Measurements from ENCODE around the gene GPR3.
A peak's percentile ranks its signal among the peaks of the same experiment; 100 is the strongest.

The GPR3 gene

GRCh38 chr1:27359822-27360158 lies 32.6 kb upstream of the GPR3 start:
- TF ChIP-seq, protein P1, sequence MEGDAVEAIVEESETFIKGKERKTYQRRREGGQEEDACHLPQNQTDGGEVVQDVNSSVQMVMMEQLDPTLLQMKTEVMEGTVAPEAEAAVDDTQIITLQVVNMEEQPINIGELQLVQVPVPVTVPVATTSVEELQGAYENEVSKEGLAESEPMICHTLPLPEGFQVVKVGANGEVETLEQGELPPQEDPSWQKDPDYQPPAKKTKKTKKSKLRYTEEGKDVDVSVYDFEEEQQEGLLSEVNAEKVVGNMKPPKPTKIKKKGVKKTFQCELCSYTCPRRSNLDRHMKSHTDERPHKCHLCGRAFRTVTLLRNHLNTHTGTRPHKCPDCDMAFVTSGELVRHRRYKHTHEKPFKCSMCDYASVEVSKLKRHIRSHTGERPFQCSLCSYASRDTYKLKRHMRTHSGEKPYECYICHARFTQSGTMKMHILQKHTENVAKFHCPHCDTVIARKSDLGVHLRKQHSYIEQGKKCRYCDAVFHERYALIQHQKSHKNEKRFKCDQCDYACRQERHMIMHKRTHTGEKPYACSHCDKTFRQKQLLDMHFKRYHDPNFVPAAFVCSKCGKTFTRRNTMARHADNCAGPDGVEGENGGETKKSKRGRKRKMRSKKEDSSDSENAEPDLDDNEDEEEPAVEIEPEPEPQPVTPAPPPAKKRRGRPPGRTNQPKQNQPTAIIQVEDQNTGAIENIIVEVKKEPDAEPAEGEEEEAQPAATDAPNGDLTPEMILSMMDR (IDR thresholded peaks at IDR 0.05; ENCODE audit: low read depth, low read length) = no peak
- no peak for DNase-seq (ENCODE audit: low read depth in 2 of 2)
- H3K4me3 ChIP-seq (replicated peaks in 1 of 2; ENCODE audit: low read depth in 2 of 2, low read length in 2 of 2) = no peak overlapping the region

GRCh38 chr1:27360159-27361043 lies 32.0 kb upstream of the GPR3 start:
- TF ChIP-seq, protein P1 (IDR thresholded peaks at IDR 0.05; ENCODE audit: low read depth, low read length) = no peak
- DNase-seq (ENCODE audit: low read depth in 2 of 2) = no peak
- H3K4me3 ChIP-seq (replicated peaks in 1 of 2; ENCODE audit: low read depth in 2 of 2, low read length in 2 of 2) = no peak overlapping the region

DNA sequence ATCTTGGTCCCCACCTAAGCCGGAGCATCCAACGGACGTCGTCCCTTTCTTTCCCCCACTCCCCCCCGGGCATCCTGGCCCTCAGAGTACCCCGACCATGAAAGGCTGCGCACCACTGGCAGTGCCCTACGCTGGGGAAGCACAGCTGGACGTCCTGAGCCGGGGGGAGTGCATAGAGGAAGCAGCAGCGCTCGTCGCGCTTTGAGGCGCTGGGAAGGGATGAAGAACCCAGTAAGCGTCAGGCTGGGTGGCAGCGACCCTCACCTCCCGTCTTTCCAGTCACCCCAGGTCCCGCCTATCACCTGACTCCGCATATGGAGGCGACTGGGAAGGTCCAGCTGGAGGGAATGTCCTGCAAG lies 31.4 kb upstream of the GPR3 start:
- TF ChIP-seq, protein P1 (IDR thresholded peaks at IDR 0.05; ENCODE audit: low read depth, low read length) = no peak
- no peak overlapping the region for H3K4me3 ChIP-seq (replicated peaks in 1 of 2; ENCODE audit: low read depth in 2 of 2, low read length in 2 of 2)

DNA sequence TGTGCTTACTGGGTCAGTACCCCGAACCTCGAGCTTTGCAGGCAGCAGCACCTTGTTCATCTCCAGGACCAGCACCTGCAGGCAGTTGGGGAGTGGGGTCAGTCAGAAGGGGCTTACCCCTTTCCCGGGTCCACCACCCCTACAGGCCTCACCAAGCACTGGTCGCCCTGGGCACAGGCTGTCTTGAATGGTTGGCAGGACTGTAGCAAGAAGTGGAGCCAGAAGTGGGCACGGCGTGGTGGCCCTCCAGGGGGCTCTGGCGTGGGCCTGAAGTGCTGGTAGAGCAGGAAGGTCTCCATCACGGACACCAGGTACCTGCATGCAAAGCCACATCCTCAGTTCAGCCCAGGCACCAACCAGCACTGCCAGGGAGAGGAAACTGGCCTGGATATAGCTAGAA lies 30.9 kb upstream of the GPR3 start:
- DNase-seq (ENCODE audit: low read depth in 2 of 2) = no peak
- TF ChIP-seq, protein P1 (IDR thresholded peaks at IDR 0.05; ENCODE audit: low read depth, low read length) = no peak
- H3K4me3 ChIP-seq (replicated peaks in 1 of 2; ENCODE audit: low read depth in 2 of 2, low read length in 2 of 2) = no peak overlapping the region

More for the DNA sequence above, 31.4 kb upstream of the GPR3 start:
- no peak for DNase-seq (ENCODE audit: low read depth in 2 of 2)

DNA sequence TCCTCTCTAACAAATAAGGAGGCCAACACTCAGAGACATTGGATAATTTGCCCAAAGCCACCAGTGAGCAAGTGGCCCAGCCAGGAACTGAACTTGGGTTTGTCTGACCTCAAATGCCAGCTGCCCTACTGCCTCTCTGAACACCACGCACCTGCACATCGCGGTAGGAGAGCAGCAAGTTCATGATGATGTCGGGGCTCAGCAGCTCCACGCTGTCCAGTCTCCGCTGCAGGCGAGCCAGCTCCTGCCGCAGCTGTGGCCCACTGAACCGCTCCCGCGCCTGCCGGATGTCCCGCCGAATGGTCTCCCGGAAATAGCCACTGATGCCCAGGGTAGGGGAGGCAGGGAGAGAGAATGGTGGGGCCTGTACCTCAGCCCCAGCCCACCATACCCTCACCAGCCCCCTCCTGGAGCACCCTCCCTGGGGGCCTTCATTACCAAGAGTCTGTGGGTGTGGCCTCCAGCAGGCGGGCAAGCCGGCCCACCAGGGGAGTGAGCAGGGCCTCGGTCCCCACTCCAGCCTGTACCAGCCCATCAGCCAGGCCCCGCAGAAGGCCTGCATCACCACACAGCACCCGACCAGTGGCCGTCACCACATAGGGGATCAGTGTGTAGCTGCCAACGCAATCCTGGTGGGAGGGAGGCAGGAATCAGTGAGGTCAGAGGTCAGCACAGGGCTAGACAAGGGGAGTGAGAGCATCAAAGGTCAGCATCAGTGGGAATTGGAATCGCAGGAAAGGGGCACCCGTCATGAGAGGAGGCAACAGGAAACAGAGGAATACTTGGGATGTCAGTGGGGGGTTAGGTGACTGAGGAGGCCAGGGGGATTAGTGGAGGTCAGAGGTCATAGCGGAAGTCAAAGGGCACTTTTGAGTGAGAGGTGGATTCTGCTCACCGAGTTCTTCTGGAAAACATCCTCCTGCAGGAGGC lies 28.4 kb upstream of the GPR3 start:
- TF ChIP-seq, protein P1 (IDR thresholded peaks at IDR 0.05; ENCODE audit: low read depth, low read length) = no peak
- H3K4me3 ChIP-seq (replicated peaks in 1 of 2; ENCODE audit: low read depth in 2 of 2, low read length in 2 of 2) = no peak overlapping the region
- DNase-seq (ENCODE audit: low read depth in 2 of 2) = no peak

GRCh38 chr1:27364696-27365371 lies 27.6 kb upstream of the GPR3 start:
- no peak for DNase-seq (ENCODE audit: low read depth in 2 of 2)
- H3K4me3 ChIP-seq (replicated peaks in 1 of 2; ENCODE audit: low read depth in 2 of 2, low read length in 2 of 2) = peak overlapping the region; percentile 4 to 78
- TF ChIP-seq, protein P1 (IDR thresholded peaks at IDR 0.05; ENCODE audit: low read depth, low read length) = no peak
